Hematopoietic multipotent progenitor cell treated with erythropoietin and hydrocortisone succinate and interleukin-3 and kit ligand, for 6 days (in vitro differentiated cells): ENCODE results near the gene PSMD8.
"Not testable (repeated sequence)": the region's sequence is repeated elsewhere in the genome, so short reads cannot be mapped to it uniquely, and the experiment has no call there.

ENCODE experiments used
- DNase-seq: peaks from one replicate; pipeline ENCODE4 v3.0.0-alpha.2; 2015

Gene PSMD8

GRCh38 chr19:38362076-38362945, 12.1 kb upstream of the PSMD8 start:
- peak; percentile 87 for DNase-seq

- not testable (repeated sequence) for DNase-seq
These were observed 11.3 kb upstream of the PSMD8 start for GRCh38 chr19:38362946-38363688.

- no peak for DNase-seq
These were observed 7.3 kb upstream of the PSMD8 start for GRCh38 chr19:38367041-38367440.

DNA sequence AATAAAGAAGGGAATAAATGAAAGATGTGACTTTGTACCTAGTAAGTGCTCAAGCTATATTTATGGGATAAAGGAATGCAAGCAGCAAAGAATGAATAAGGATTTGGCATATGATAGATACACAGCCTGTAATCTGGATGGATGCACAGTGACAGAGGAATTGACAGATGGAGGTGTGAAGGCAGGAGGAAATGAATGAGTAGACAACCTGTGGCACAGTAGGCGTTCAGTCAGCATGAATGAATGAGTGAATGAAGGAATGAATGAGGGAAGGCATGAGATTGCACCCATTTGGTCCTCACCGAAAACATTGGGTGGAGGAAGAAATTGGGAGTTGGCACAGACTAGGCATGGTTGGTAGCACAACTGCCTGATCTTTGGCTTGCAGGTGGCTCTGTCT, 4.8 kb upstream of the PSMD8 start:
- no peak for DNase-seq

GRCh38 chr19:38370299-38370698, 4.1 kb upstream of the PSMD8 start:
- no peak for DNase-seq

DNA sequence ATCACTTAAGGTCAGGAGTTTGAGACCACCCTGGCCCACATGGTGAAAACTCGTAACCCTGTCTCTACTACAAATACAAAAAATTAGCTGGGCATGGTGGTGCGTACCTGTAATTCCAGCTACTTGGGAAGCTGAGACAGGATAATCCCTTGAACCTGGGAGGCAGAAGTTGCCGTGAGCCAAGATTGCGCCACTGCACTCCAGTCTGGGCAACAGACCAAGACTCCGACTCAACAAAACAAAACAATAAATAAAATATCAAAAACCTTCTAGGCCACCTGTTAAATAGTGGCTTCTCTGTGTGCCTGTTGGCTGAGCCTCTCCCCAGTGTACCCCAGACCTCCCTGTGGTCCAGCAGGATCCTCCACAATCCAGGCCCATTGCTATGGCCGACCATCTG, 3.3 kb upstream of the PSMD8 start:
- DNase-seq = no peak

- no peak for DNase-seq
These were observed 452 bp upstream of the PSMD8 start for GRCh38 chr19:38373907-38374331.

DNA sequence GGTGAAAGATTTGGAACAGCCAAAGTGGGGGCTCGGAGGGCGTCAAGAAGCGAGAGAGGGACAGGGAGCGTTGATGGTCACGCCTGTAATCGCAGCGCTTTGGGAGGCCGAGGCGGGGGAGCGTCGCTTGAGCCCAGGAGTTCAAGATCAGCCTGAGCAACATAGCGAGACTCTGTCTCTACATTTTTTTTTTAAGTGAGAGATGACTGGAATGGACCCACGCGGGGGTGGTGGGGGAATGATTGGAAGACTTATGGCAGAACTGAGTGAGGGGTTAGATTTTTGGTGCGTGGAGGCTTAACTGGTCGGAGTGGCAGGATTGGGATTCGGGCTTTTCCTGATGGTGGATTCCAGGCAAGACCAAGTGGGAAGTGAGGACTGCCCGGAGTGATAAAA, 725 bp downstream of the PSMD8 start:
- DNase-seq = peak; percentile 45

DNA sequence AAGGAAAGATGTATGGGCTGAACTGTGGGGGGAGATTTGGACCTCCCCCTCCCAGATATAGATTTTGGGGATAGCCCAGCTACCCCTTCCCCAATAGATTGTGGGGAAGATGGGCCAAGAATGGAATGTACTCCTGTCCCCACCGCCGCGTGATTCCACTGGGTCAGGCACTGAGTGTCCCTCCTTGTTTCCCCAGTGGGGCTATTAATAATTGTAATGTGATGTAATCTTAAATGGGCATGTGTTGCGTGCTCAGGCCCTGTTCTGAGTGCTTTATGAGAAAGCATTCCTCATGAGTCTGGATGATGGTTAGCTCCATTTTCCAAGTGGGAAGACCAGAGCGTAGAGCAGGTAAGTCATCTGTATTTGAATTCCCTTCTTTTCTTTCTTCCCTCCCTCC, 1.4 kb downstream of the PSMD8 start:
- no peak for DNase-seq

DNA sequence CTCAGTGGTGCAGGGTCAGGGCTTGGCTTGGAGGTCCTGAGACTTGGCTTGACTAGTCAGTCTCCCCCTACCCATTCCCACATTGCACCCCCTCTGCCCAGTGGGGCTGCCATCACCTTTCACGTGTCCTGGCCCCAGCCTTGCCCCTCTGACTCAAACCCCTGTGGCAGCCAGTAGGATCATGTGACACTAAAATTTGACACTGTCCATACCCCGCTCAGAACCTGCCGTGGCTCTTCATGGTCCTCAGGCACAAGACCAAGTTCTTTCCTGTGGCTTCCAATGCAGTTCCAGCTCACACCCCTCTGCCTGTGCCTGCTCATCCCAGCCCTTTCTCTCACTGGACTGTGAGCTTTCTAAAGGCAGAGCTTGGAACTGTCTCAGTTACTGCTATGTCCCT, 2.2 kb downstream of the PSMD8 start:
- no peak for DNase-seq

- no peak for DNase-seq
These were observed 2.7 kb downstream of the PSMD8 start for GRCh38 chr19:38377052-38377451.

DNA sequence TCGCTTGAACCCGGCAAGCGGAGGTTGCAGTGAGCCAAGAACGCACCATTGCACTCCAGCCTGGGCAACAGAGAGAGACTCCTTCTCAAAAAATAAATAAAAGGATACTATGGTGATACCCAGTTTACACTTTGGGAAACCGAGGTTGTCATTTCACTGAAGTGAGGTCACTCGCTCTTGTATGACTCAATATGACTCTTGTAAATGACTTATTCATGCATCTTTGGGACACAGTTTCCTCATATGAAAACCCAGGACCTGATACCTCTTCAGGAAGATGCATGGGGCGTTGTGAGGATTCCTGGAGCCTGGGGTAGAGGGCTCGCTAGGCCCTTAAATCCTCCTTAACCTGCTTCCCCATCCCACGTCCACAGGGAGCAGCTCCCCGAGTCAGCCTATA, 4.5 kb downstream of the PSMD8 start:
- no peak for DNase-seq

DNA sequence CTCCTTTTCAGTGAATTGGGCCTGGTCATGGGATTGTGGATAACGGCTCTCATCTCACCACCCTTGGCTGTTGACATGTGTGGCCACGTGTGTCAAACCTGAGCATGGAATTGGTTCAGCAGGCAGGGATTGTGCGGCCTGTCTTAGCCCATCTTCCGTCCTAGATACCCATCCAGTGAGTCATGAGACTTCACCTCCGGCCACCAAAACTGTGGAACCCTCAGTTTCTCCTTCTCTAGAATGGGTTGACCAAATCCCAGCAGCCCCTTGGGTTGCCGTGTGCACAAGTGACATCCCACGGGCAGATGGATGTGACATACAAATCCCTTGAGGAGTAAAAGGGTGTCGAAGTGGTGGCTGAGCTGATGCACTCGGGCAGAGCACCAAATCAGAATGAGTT, 6.8 kb downstream of the PSMD8 start:
- no peak for DNase-seq

- DNase-seq = no peak
These were observed 8.8 kb downstream of the PSMD8 start for GRCh38 chr19:38383184-38383583.

GRCh38 chr19:38383743-38384142, 9.4 kb downstream of the PSMD8 start:
- DNase-seq = no peak

- peak; percentile 45 for DNase-seq
These were observed 10.0 kb downstream of the PSMD8 start for GRCh38 chr19:38384209-38385027.

- no peak for DNase-seq
These were observed 10.9 kb downstream of the PSMD8 start for GRCh38 chr19:38385057-38385803.

- peak; percentile 64 for DNase-seq
These were observed 11.5 kb downstream of the PSMD8 start for GRCh38 chr19:38385804-38386257.

- no peak for DNase-seq
These were observed 12.1 kb downstream of the PSMD8 start for GRCh38 chr19:38386300-38386970.

GRCh38 chr19:38386971-38387549, 12.7 kb downstream of the PSMD8 start:
- DNase-seq = peak; percentile 57

DNA sequence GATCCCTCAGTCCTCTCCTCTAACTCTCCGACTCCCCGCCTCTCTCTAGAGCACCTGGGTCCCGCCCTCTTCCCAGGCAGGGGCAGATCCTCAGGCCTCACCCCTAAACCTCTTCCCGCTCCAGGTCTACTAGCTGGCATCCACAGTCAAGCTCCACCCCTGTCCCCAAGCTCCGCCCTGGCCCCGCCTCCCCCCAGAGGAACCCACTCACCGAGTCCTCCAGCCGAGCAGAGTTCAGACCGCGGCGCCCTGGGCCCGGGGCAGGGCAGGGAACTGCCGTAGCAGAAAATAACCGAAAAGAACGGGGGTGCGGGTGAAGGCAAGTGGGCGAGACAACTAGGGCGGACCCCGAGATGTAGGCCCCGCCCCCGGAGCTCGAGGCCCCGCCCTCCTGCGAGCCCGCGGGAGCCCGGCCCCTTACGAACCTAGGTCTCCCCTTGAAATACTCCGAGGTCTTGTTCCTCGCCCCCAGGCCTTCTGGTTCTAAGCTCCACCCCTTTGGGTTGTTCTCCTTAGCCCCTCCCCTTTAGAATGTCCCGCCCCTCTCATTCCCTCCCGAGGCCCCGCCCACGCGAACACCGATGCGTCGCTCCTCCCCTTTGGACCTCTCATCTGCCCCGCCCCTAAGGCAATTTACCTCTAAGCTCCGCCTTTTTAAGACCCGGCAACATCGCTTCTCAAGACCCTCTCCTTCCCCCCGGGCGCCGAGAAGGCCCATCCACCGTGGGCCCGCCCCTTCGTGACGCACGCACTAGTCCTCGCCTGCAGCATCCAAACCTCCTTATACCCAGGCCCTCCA, 13.4 kb downstream of the PSMD8 start, which contains the start of gene GGN:
GGN (minus strand) TSS at position 485 of the 799 bp plus-strand sequence. CDS start 773 bp downstream, outside the sequence.
- DNase-seq = peak; percentile 86
